ENCODE data around the gene S100A9.

S100A9 gene

GRCh38 chr1:153361480-153362109 is 3.9 kb downstream of the S100A9 start:
- no peak for DNase-seq

GRCh38 chr1:153362187-153362775 is 4.6 kb downstream of the S100A9 start:
- no peak for DNase-seq

DNA sequence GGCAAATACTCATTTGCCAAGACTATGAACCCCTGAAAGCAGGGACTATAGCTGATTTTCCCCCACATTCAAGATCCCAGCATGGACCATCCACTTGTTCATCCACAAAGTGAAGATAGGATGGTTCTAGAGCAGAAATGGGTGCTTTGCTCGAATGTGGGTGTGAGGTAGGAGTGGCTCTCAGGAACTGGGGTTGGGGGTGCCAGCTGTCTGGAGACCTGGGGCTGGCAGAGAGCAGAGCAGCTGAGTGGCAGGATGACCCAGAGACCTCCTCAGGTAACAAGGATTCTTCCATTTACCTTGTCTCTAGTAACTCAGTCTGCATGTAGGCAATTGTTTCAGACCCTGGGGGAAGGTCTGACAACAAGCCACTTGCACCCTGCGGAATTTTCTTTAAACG is 6.0 kb downstream of the S100A9 start:
- DNase-seq = no peak

- DNase-seq = no peak
Measured at GRCh38 chr1:153364156-153364555, 6.5 kb downstream of the S100A9 start.

- no peak for DNase-seq
Measured at GRCh38 chr1:153364766-153365666, 7.4 kb downstream of the S100A9 start.

DNA sequence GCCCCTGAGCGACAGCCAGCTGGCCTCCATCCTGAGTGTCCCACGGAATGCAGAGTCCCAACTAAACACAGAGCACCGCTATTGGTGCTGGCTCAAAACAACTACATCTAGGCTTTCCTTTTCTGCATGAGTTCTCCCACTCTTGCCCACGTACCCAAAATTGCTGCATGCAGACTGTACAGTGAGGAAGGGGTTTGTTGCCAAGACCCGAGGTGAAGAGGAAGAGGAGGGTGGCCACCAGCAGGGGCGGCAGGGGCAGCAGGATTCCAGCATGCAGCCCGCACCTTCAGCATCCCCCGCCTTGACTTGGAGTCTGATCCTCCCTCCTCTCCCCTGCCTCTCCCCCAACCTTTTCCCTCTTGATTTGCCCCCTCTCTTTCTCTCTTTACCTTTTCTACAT is 8.0 kb downstream of the S100A9 start:
- DNase-seq = no peak

DNA sequence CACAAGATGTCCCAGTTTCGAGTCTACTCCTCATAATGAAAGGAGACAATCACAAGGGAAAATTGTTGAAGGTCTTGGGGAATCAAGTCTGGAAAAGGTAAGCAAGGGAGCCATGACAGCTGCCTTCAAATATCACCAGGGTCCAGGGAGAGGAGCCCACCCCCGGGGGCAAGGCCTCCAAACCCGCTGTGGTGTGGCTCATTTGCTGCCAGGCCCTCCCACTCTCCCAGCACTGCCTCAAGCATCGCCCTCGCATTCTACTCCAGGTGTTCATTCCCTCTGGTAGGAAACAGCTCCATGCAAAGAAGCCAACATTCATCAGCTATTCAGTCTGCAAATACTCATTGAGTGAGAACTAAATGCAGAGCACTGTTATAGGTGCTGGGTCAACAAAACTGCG is 8.6 kb downstream of the S100A9 start:
- DNase-seq = no peak

DNA sequence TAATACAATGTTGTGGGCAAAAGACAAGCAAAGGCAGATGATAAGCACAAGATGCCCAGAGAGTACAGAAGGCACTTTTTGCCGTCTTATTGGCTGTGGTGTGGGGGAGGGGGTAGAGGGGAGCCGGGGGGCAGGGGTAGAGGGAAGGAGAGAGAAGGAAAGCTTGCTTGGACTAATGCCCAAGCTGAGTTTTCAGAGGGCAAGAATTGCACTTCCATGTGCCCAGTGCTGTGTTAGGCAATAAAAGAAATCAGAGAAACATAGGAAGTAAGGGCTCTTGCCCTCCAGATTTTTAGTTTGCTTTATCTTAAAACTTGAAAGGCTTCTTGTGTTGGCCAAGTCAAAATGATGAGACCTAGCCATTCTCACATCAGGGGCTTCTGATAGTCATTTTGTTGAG is 9.4 kb downstream of the S100A9 start:
- DNase-seq = no peak

DNA sequence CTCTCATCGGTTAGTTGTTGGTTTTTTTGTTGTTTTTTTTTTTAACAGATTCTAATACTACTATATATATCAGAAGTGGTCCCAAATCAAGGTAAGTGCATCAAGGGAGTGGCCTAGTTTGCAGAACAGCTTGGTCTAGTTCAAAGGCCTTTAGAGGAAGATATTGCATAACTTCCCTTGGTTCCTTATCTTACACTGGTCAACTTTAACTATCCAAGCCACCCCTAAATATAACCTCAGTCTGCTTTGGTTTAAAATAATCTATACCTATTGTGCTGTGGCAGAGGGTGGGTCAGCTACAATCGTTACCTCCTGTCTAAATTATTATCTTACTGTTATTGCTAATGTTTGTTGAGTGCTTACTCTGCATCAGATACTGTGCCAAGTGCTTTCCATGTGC is 10.8 kb downstream of the S100A9 start:
- no peak for DNase-seq

GRCh38 chr1:153370146-153370545 is 12.5 kb downstream of the S100A9 start:
- no peak for DNase-seq

DNA sequence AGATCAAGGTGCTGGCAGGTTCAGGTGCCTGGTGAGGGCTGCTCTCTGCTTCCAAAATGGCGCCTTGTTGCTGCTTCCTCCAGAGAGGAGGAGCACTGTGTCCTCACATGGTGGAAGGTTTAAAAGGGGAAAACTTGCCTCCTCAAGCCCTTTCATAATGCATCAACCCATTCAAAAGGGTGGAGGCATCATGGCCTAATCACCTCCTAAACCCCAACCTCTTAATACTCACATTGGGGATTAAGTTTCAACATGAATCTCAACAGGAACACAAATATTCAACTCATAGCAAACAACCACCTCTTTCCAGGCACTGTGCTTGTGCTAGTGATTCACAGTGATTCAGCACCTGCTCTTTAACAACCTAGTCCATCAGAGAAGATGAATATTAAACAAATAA is 13.6 kb downstream of the S100A9 start:
- no peak for DNase-seq

DNA sequence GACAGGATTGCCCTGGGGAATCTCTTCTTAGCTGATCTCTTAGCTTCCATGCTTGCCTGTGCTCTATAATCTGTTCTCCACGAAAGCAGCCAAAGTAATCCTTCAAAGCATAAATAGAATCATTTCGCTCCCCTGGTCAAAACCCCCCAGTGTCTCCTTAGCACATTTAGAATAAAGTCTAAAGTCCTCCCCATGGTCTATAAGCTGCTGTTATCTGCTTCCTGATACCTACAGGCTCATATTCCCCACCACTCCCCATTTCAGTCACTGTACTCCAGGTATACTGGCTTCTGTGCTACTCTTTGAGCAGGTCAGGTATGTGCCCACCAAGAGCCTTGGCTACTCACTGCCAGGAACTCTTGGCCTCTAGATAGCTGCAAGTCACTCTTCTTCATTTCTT is 14.9 kb downstream of the S100A9 start:
- DNase-seq = no peak

DNA sequence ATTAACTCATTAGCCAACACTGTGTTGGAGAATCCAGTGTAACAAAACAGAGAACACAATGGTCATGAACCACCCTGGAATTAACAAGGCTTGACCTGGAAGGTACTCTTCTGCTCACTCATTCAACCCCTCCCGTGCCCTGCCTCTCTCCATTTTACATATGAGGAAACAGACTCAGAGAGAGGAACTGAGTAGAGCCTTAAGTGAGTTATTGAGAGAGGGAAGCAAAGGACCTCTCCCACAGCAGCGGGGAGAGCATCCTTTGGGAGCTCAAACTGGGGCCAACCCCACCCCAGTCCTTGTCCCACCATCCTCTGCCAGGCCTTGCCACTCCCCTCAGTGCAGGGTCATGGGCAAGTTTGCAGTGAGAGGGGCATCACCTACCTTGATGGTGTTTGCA is 16.4 kb downstream of the S100A9 start:
- no peak for DNase-seq

DNA sequence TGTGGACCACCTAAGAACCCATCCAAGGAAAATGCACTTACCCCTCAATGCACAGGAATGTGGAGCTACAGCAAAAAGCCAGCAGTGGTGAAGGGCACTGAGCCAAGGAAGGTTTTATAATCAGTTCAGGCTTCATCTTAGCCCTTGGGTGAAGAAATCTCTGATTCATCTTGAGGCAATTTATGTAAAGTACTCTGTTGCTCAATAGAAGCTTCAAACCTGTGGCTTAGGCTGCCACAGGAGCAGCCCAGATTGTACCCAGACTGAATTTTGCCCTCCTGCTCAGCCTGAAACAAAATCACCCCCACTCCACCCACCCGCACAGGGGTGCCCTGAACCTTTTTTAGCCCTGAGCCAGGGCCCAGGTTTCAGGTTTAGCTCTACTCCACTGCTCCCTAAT is 17.9 kb downstream of the S100A9 start, which contains the start of gene S100A12:
S100A12 (minus strand) TSS at position 111 of the 400 bp plus-strand sequence. CDS start 1,029 bp downstream, outside the sequence.
- DNase-seq = no peak

DNA sequence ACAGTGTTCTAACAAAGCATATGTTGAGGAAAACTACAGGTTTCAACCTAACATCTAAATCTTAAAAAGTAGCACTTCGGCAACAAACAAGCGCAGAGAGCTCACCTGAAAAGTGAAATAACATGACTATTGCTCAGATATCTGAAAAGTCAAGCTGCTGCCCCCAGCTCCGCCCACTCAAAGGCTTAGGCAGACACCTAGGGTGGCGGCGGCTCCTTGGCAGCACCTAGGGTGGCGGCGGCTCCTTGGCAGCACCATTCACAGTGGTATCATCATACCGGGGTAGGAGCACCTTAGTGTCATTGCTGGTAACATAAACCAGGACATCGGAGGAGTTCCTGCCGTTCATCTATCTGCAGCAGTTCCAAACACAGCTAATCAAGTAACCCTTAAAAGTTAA is 21.9 kb downstream of the S100A9 start:
- DNase-seq = no peak

DNA sequence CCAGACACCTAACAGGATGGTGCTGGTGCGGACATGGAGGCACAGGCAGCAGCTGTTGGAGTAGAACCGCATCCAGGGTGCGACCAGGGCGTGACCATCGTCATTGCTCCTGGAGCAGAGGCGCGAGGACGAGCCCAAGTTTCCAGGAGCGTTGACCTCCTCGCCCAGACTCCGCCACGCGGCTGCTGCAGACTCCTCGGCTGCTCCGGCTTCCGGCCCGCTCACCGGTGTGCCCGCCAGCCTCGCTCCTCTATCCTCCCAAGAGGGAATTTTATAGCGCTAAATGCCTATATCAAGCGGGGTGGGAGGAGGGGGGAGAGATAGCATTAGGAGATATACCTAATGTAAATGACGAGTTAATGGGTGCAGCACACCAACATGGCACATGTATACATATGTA is 23.1 kb downstream of the S100A9 start:
- DNase-seq = no peak

- no peak for DNase-seq
Measured at GRCh38 chr1:153384958-153385580, 27.4 kb downstream of the S100A9 start.

DNA sequence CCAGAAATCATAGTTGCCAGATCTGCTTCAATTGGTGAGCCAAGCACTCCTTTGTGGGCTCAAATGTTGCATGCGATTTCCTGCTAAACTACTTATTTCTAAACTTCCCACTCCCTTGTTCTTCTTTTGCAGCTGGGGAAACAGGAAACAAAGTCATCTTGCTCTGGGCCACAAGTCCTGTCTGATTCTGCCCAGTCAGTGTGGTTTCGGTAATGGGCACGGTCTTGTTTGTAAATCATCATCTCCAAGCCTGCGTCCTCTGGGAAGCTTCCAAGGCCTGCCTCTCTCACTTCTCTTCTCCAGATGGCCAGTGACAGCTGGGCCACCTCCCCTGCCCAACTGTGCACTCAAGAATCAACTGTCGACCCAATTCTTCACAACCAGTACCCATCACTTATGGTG is 28.8 kb downstream of the S100A9 start:
- no peak for DNase-seq

DNA sequence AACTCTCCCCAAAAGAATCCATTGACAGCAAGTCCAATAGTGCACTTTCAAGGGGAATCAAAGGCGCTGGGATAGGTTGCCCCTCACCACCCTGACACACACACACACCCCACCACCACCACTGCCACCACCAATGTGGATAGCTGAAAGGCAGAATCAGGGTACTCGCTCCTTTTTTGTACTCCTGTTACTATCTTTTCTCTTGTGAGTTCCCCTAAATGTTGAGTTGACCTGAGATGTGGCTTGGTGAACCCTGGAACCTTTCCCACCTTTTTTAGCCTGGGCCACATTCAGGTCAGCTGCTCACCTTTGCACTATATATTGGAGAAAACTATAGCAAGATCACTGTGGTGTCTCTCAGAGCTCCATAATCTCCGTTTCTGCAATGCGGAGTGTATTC is 29.3 kb downstream of the S100A9 start:
- no peak for DNase-seq

DNA sequence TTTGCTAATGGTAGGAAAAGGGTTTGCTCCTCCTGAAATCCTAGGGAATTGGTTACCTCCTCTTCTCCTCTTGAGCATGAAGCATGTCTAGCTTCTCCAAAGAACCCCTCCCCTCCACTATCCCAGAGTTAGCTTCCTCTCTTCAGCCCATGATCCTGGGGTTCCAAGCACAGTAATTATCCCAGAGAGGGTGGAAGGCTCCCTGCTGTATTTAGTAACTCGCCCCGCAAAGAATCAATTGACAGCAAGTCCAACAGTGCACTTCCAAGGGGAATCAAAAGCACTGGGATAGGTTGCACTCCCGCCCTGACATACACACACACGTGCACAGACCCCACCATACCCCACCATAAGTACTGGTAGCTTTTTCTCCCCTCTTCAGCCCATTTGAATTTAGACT is 30.1 kb downstream of the S100A9 start:
- DNase-seq = no peak

DNA sequence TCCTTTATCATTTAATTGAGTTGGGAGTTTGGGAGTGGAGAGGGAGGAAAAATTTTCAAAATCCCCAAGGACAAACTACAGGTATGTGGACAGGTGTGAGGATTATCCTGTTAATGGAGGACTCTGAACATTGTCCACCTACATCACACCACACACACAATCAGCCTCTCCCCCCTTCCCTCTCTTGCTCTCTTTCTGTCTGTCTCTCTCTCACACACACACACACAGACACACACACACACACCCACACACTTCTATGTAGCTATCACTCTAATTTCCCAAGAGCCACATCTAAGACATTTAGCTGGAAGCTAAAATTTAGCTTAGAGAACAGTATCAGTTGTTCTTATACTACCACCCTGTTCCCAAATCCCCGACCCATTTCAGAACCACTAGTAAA is 31.7 kb downstream of the S100A9 start:
- no peak for DNase-seq

DNA sequence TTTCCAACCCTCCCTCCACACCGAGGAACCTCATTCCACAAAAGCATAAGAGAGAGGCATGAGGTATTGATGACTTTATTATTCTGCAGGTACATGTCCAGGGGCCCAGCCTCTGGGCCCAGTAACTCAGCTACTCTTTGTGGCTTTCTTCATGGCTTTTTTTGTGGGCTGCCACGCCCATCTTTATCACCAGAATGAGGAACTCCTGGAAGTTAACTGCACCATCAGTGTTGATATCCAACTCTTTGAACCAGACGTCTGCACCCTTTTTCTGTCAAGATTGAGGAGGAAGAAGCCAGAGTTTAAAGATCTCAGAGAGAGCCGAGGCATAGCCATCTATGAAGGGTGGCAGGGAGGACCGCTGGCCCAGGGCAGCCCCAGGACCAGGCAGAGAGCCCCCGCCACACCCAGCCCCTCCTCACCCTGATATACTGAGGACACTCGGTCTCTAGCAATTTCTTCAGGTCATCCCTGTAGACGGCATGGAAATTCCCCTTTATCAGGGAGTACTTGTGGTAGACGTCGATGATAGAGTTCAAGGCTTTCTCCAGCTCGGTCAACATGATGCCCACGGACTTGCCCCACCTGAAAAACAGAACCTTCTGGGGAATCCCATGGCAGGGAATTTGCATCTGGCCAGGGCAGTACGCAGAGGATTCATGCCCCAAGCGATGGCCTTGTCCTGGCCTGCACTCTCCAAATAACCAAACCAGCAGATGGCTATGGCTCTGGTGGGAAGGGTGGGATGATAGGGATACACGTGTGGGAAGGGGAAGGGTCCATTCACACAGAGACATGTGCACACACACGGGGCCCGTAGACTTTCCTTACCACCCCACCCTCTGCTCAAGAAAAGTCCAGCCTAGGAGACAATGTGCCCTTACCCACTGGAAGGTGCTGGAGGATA is 32.6 kb downstream of the S100A9 start:
- no peak for DNase-seq
